PC-3 (cell line): ENCODE data around the gene GSTT2B. TPM values are rescaled to one million over a fixed set of nuclear protein-coding genes. Genes with fewer than 3 reads are reported as not detected.
"Not testable (repeated sequence)": the region's sequence is repeated elsewhere in the genome, so short reads cannot be mapped to it uniquely, and the experiment has no call there.

ENCODE experiments used
- ATAC-seq: fragments of 200-7000 bp; cut with Tn5 transposase; 2 replicates; pipeline ENCODE4 v1.9.1; 2020; ENCODE audit warnings: mild to moderate bottlenecking, moderate library complexity
- BruUV-seq: library from RNA; stranded (reverse); fragments of 400-500 nt; replicated peaks from 2 replicates; lab custom pipeline; 2021; lab: Mats Ljungman, UMichigan
- CTCF ChIA-PET: fragments of 300-600 bp; sonication (Branson Sonifier 250); formaldehyde crosslinking; loops from one replicate; lab custom pipeline; 2022; ENCODE audit warnings: antibody characterized with exemption; lab: Charles Lee
- POLR2A ChIA-PET: fragments of 300-600 bp; sonication (Branson Sonifier 250); formaldehyde crosslinking; loops from one replicate; lab custom pipeline; 2022; ENCODE audit warnings: antibody characterized with exemption; ENCODE audit not compliant: unreplicated experiment; lab: Charles Lee
- DNase-seq: peaks from one replicate; pipeline ENCODE4 v3.0.0-alpha.2; 2015
- H2AFZ ChIP-seq: fragments of 300-600 bp; sonication (generic); 2 replicates; pipeline ENCODE4 v1.6.0; 2016; ENCODE audit warnings: antibody characterized with exemption, low read length
- H3F3A ChIP-seq: fragments of 300-600 bp; sonication (generic); one replicate; pipeline ENCODE4 v1.6.0; 2017; ENCODE audit warnings: antibody characterized with exemption, low read length, control low read depth, mild to moderate bottlenecking; ENCODE audit not compliant: unreplicated experiment
- H3K27ac ChIP-seq: fragments of 300-600 bp; sonication (generic); 2 replicates; pipeline ENCODE4 v1.5.1; 2016; ENCODE audit warnings: mild to moderate bottlenecking, low read length
- H3K27me3 ChIP-seq: fragments of 300-600 bp; sonication (generic); 2 replicates; pipeline ENCODE4 v1.6.1; 2016; ENCODE audit warnings: low read length, mixed read lengths
- H3K36me3 ChIP-seq: fragments of 300-600 bp; sonication (generic); 2 replicates; pipeline ENCODE4 v1.6.1; 2016; ENCODE audit warnings: low read depth, mixed run types, low read length, mixed read lengths
- H3K4me1 ChIP-seq: fragments of 300-600 bp; sonication (generic); 2 replicates; pipeline ENCODE4 v1.5.1; 2016; ENCODE audit warnings: low read length; ENCODE audit not compliant: insufficient read depth
- H3K4me2 ChIP-seq: fragments of 300-600 bp; sonication (generic); 2 replicates; pipeline ENCODE4 v1.6.0; 2016; ENCODE audit warnings: low read length
- H3K4me3 ChIP-seq: fragments of 300-600 bp; sonication (generic); 2 replicates; pipeline ENCODE4 v1.5.1; 2016; ENCODE audit warnings: mild to moderate bottlenecking, low read length, mixed read lengths
- H3K79me2 ChIP-seq: fragments of 300-600 bp; sonication (generic); 2 replicates; pipeline ENCODE4 v1.6.1; 2017; ENCODE audit warnings: low read length, mixed read lengths
- H3K9ac ChIP-seq: fragments of 300-600 bp; sonication (generic); 2 replicates; pipeline ENCODE4 v1.6.0; 2016; ENCODE audit warnings: mild to moderate bottlenecking, low read length
- H3K9me2 ChIP-seq: fragments of 300-600 bp; sonication (generic); replicated peaks from 2 replicates; pipeline ENCODE4 v1.6.1; 2016; ENCODE audit warnings: mixed run types, low read length, mixed read lengths
- H3K9me3 ChIP-seq: fragments of 300-600 bp; sonication (generic); 2 replicates; pipeline ENCODE4 v1.6.1; 2016; ENCODE audit warnings: low read length, mixed read lengths
- H4K20me1 ChIP-seq: fragments of 300-600 bp; sonication (generic); 2 replicates; pipeline ENCODE4 v1.6.1; 2016; ENCODE audit warnings: low read length, mixed read lengths
- EZH2 ChIP-seq: fragments of 300-600 bp; sonication (generic); IDR thresholded peaks from one replicate; pipeline ENCODE4 v1.6.1; 2017; ENCODE audit warnings: antibody characterized with exemption, mild to moderate bottlenecking, low read length; ENCODE audit not compliant: unreplicated experiment
- EZH2phosphoT487 ChIP-seq: fragments of 300-600 bp; sonication (generic); IDR thresholded peaks from 2 replicates; pipeline ENCODE4 v1.6.1; 2018; ENCODE audit warnings: mild to moderate bottlenecking, antibody characterized with exemption, low read length, borderline replicate concordance
- intact Hi-C: fragments of 100-400 bp; cut with micrococcal nuclease; formaldehyde crosslinking; loops from 2 replicates; pipeline ENCODE4 v1.9.0; 2023
- total RNA-seq: library from RNA; depleted of rRNA; stranded (reverse); fragments of >200 nt; gene quantifications from 2 replicates; pipeline ENCODE4 v1.2.3, GENCODE V29; 2014
- TF ChIP-seq, protein P1 (sequence below): fragments of 300-600 bp; sonication (generic); conservative IDR thresholded peaks from 2 replicates; pipeline ENCODE4 v1.5.1; 2017; ENCODE audit warnings: antibody characterized with exemption, low read depth, mild to moderate bottlenecking, low read length

The GSTT2B gene
- total RNA-seq, 1 experiment from 2014 or later: 3.2 TPM

DNA sequence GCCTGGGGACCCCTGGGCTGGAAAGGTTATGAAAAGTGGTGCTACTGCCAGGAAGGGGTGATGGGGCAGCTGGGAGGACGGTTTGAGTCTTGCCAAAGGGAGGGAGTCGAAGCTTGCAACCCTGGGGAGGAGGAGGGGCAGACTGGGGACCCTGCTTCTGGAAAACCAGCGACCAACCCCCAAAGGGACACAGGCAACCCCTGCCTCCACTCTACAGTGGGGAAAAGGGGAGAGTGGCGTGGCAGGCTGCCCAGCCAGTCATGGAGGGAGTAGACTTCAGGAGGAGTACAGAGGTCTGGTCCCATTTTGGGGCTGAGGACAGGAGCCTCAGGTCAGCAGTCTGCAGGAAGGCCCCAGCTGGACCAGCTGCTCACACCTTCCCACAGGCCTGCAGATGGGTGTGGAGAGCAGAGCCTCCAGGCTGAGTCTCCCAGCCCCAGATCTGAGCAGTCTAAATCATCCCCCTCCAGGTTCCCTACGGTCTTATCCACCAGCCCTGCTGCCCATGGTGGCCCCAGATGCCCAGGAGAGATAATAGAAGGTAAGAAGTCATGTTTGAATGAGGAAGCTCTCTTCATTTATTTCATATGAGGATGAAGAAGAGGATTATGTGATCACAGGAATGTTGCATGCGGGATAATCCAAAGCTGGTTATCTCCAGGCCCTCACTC, 10.0 kb upstream of the GSTT2B start:
- Histone ChIP-seq H3K9me3 (no peaks in the 10 kb centered on the region), H3K27me3 (no peaks in the 10 kb centered on the region), H3K79me2 (peaks cover 21% of the 10 kb centered on the region), H2AFZ (no peak overlapping the region), H3F3A (no peaks in the 10 kb centered on the region), H3K9me2 (no peaks in the 10 kb centered on the region), H3K9ac (no peak overlapping the region), H3K4me2 (no peak overlapping the region), H3K36me3 (peaks cover 23% of the 10 kb centered on the region), H3K4me3 (no peak overlapping the region), H4K20me1 (no peaks in the 10 kb centered on the region), H3K27ac (no peak overlapping the region), H3K4me1 (no peaks in the 10 kb centered on the region)
- BruUV-seq: no TSS peak
- TF ChIP-seq, protein P1, sequence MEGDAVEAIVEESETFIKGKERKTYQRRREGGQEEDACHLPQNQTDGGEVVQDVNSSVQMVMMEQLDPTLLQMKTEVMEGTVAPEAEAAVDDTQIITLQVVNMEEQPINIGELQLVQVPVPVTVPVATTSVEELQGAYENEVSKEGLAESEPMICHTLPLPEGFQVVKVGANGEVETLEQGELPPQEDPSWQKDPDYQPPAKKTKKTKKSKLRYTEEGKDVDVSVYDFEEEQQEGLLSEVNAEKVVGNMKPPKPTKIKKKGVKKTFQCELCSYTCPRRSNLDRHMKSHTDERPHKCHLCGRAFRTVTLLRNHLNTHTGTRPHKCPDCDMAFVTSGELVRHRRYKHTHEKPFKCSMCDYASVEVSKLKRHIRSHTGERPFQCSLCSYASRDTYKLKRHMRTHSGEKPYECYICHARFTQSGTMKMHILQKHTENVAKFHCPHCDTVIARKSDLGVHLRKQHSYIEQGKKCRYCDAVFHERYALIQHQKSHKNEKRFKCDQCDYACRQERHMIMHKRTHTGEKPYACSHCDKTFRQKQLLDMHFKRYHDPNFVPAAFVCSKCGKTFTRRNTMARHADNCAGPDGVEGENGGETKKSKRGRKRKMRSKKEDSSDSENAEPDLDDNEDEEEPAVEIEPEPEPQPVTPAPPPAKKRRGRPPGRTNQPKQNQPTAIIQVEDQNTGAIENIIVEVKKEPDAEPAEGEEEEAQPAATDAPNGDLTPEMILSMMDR: no peak
- TF ChIP-seq EZH2phosphoT487 (no peak), EZH2 (no peak)
- ChIA-PET CTCF (no interaction called here), POLR2A (no interaction called here)
- DNase-seq (no peak), ATAC-seq (no peak)
- intact Hi-C loops: no loop called here

DNA sequence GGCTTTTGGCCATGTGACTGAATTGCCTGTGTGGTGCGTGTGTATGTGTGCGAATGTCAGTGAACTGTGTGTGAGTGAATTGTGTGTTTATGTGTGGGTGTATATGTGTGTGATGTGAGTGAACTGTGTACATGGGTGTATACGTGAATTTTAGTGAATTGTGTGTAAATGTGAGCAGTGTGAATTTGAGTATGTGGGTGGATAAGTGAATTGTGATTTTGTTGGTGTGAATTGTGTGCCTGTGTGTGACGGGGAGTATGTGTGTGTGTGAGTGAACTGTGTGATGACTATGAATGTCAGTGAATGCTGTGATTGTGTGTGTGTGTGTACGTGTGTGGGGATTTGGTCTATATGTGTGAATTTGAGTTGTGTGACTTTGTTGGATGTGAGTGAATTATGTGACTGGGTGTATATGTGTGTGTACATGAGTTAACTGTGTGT, 9.2 kb upstream of the GSTT2B start:
- Histone ChIP-seq H3K27ac (no peak overlapping the region), H3K36me3 (peaks cover 23% of the 10 kb centered on the region), H3K9ac (no peak overlapping the region), H3K4me1 (no peaks in the 10 kb centered on the region), H2AFZ (no peak overlapping the region), H3K9me2 (no peaks in the 10 kb centered on the region), H3K27me3 (no peaks in the 10 kb centered on the region), H4K20me1 (no peaks in the 10 kb centered on the region), H3K79me2 (peaks cover 21% of the 10 kb centered on the region), H3K4me2 (no peak overlapping the region), H3K9me3 (no peaks in the 10 kb centered on the region), H3K4me3 (no peak overlapping the region), H3F3A (no peaks in the 10 kb centered on the region)
- no peak for DNase-seq
- TF ChIP-seq, protein P1: no peak
- TF ChIP-seq EZH2: no peak
- TF ChIP-seq EZH2phosphoT487: no peak
- ChIA-PET POLR2A (no interaction called here), CTCF (no interaction called here)
- intact Hi-C loops: no loop called here
- BruUV-seq: TSS peak; percentile 6
- no peak for ATAC-seq

DNA sequence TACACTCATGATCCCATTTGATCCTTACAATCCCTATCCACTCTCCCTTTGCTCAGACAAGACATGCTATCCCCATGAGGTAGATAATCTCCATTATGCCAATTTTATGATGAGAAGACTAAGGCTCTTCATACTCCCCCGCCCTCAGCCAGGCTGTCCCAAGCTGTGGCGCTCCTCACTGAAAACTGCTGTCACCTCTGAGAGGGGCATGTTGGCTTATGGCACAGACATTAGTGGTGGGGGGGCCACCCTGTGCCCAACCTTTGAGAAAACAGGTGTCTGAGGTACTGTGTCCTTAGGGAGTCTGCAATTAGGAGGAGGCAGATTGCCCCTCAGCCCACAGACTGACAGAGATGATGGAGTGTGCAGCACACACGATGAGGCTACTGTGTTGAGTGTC, 8.1 kb upstream of the GSTT2B start:
- Histone ChIP-seq H3K27me3 (no peaks in the 10 kb centered on the region), H3F3A (no peaks in the 10 kb centered on the region), H3K4me1 (no peaks in the 10 kb centered on the region), H3K27ac (no peak overlapping the region), H3K4me3 (no peak overlapping the region), H2AFZ (no peak overlapping the region), H3K9me3 (no peaks in the 10 kb centered on the region), H4K20me1 (no peaks in the 10 kb centered on the region), H3K36me3 (peaks cover 23% of the 10 kb centered on the region), H3K79me2 (peaks cover 21% of the 10 kb centered on the region), H3K9me2 (no peaks in the 10 kb centered on the region), H3K4me2 (no peak overlapping the region), H3K9ac (no peak overlapping the region)
- intact Hi-C loops: no loop called here
- ATAC-seq (no peak), DNase-seq (no peak)
- TF ChIP-seq EZH2phosphoT487 (no peak), EZH2 (no peak)
- TF ChIP-seq, protein P1: no peak
- BruUV-seq: no TSS peak
- ChIA-PET POLR2A (no interaction called here), CTCF (no interaction called here)

DNA sequence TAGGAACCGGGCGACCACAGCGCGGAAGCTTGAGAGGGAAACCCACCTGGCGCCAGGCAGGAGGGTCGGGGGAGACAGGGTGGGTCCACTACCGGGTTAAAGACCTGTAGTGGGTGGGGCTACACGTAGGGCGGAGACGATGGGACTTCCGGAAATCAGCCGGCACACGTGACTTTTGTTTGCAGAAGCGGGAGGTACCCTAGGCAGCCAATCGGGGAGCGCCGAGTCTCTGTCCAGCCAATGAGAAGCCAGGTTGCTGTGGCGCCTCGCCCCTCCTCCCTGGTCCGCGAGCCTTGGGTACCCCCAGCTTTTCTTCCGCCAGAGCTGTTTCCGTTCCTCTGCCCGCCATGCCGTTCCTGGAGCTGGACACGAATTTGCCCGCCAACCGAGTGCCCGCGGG, 5.6 kb upstream of the GSTT2B start, which contains the start of gene DDTL:
TSS of gene DDTL (plus strand) at position 321 of the 400 bp plus-strand sequence. CDS start at position 348, 27 bp downstream.
- DNase-seq, H3K4me1 ChIP-seq, H4K20me1 ChIP-seq, intact Hi-C loops, H3K4me2 ChIP-seq, POLR2A ChIA-PET, H3K4me3 ChIP-seq, H3K27ac ChIP-seq, H3F3A ChIP-seq, CTCF ChIA-PET, H3K9me2 ChIP-seq, H3K9ac ChIP-seq, H3K9me3 ChIP-seq, H3K27me3 ChIP-seq, BruUV-seq, H2AFZ ChIP-seq: not testable (repeated sequence)
- ATAC-seq: peak; percentile 92
- Histone ChIP-seq H3K36me3 (peaks cover 20% of the 10 kb centered on the region), H3K79me2 (peaks cover 16% of the 10 kb centered on the region)
